Measurements from ENCODE around the gene CPA5.
A peak's percentile ranks its signal among the peaks of the same experiment; 100 is the strongest.

CPA5 gene

GRCh38 chr7:130346177-130346905, 1.7 kb downstream of the CPA5 start:
- Mint-ChIP-seq H3K9me3 (no peaks in the 10 kb centered on the region), H3K4me3 (no peak overlapping the region), H3K27ac (no peak overlapping the region), H3K27me3 (no peaks in the 10 kb centered on the region), H3K4me1 (ENCODE audit: low read depth) (peaks cover 13% of the 10 kb centered on the region), H3K36me3 (ENCODE audit: low read depth) (no peaks in the 10 kb centered on the region)

- no peaks in the 10 kb centered on the region for H3K27me3 Mint-ChIP-seq
- peaks cover 19% of the 10 kb centered on the region for H3K4me1 Mint-ChIP-seq (ENCODE audit: low read depth)
- no peaks in the 10 kb centered on the region for H3K9me3 Mint-ChIP-seq
- H3K4me3 Mint-ChIP-seq = no peak overlapping the region
- no peak overlapping the region for H3K27ac Mint-ChIP-seq
- no peaks in the 10 kb centered on the region for H3K36me3 Mint-ChIP-seq (ENCODE audit: low read depth)
Measured at GRCh38 chr7:130346941-130347340, 2.3 kb downstream of the CPA5 start.

- Mint-ChIP-seq H3K4me3 (no peak overlapping the region), H3K27ac (no peak overlapping the region), H3K27me3 (no peaks in the 10 kb centered on the region), H3K36me3 (ENCODE audit: low read depth) (no peaks in the 10 kb centered on the region), H3K9me3 (no peaks in the 10 kb centered on the region), H3K4me1 (ENCODE audit: low read depth) (peaks cover 20% of the 10 kb centered on the region)
Measured at GRCh38 chr7:130349911-130350782, 5.5 kb downstream of the CPA5 start.

- no peaks in the 10 kb centered on the region for H3K9me3 Mint-ChIP-seq
- no peak overlapping the region for H3K4me3 Mint-ChIP-seq
- H3K27ac Mint-ChIP-seq = no peak overlapping the region
- H3K27me3 Mint-ChIP-seq = no peaks in the 10 kb centered on the region
- no peaks in the 10 kb centered on the region for H3K36me3 Mint-ChIP-seq (ENCODE audit: low read depth)
- peaks cover 20% of the 10 kb centered on the region for H3K4me1 Mint-ChIP-seq (ENCODE audit: low read depth)
Measured at GRCh38 chr7:130350945-130351790, 6.6 kb downstream of the CPA5 start.

GRCh38 chr7:130351791-130352090, 7.1 kb downstream of the CPA5 start:
- Mint-ChIP-seq H3K27ac (no peak overlapping the region), H3K4me3 (no peak overlapping the region), H3K9me3 (no peaks in the 10 kb centered on the region), H3K27me3 (no peaks in the 10 kb centered on the region), H3K4me1 (ENCODE audit: low read depth) (peaks cover 20% of the 10 kb centered on the region), H3K36me3 (ENCODE audit: low read depth) (no peaks in the 10 kb centered on the region)

- Mint-ChIP-seq H3K9me3 (no peaks in the 10 kb centered on the region), H3K27ac (no peak overlapping the region), H3K4me1 (ENCODE audit: low read depth) (peaks cover 20% of the 10 kb centered on the region), H3K4me3 (no peak overlapping the region), H3K36me3 (ENCODE audit: low read depth) (no peaks in the 10 kb centered on the region), H3K27me3 (no peaks in the 10 kb centered on the region)
Measured at GRCh38 chr7:130352194-130353074, 7.8 kb downstream of the CPA5 start.

GRCh38 chr7:130353196-130353595, 8.6 kb downstream of the CPA5 start:
- Mint-ChIP-seq H3K9me3 (no peaks in the 10 kb centered on the region), H3K27ac (peak overlapping the region; percentile 15), H3K36me3 (ENCODE audit: low read depth) (no peaks in the 10 kb centered on the region), H3K27me3 (no peaks in the 10 kb centered on the region), H3K4me3 (no peak overlapping the region), H3K4me1 (ENCODE audit: low read depth) (peaks cover 20% of the 10 kb centered on the region)

- Mint-ChIP-seq H3K4me3 (no peak overlapping the region), H3K36me3 (ENCODE audit: low read depth) (no peaks in the 10 kb centered on the region), H3K4me1 (ENCODE audit: low read depth) (peaks cover 8% of the 10 kb centered on the region), H3K27ac (no peak overlapping the region), H3K27me3 (no peaks in the 10 kb centered on the region), H3K9me3 (peaks cover 7% of the 10 kb centered on the region)
Measured at GRCh38 chr7:130356121-130356875, 11.7 kb downstream of the CPA5 start.

- Mint-ChIP-seq H3K4me1 (ENCODE audit: low read depth) (peaks cover under 1% of the 10 kb centered on the region), H3K36me3 (ENCODE audit: low read depth) (no peaks in the 10 kb centered on the region), H3K4me3 (no peak overlapping the region), H3K27me3 (no peaks in the 10 kb centered on the region), H3K27ac (no peak overlapping the region), H3K9me3 (peaks cover 7% of the 10 kb centered on the region)
Measured at GRCh38 chr7:130356876-130357611, 12.4 kb downstream of the CPA5 start.

GRCh38 chr7:130358471-130358870, 13.9 kb downstream of the CPA5 start:
- Mint-ChIP-seq H3K9me3 (peaks cover 7% of the 10 kb centered on the region), H3K4me3 (no peak overlapping the region), H3K4me1 (ENCODE audit: low read depth) (peaks cover 4% of the 10 kb centered on the region), H3K36me3 (ENCODE audit: low read depth) (no peaks in the 10 kb centered on the region), H3K27me3 (no peaks in the 10 kb centered on the region), H3K27ac (no peak overlapping the region)

- no peak overlapping the region for H3K27ac Mint-ChIP-seq
- H3K9me3 Mint-ChIP-seq = peaks cover 7% of the 10 kb centered on the region
- H3K4me1 Mint-ChIP-seq (ENCODE audit: low read depth) = peaks cover 8% of the 10 kb centered on the region
- no peaks in the 10 kb centered on the region for H3K27me3 Mint-ChIP-seq
- no peak overlapping the region for H3K4me3 Mint-ChIP-seq
- no peaks in the 10 kb centered on the region for H3K36me3 Mint-ChIP-seq (ENCODE audit: low read depth)
Measured at GRCh38 chr7:130359276-130359857, 14.8 kb downstream of the CPA5 start.

GRCh38 chr7:130360518-130360917, 15.9 kb downstream of the CPA5 start:
- Mint-ChIP-seq H3K36me3 (ENCODE audit: low read depth) (no peaks in the 10 kb centered on the region), H3K27me3 (no peaks in the 10 kb centered on the region), H3K27ac (no peak overlapping the region), H3K9me3 (peaks cover 7% of the 10 kb centered on the region), H3K4me3 (no peak overlapping the region), H3K4me1 (ENCODE audit: low read depth) (peaks cover 8% of the 10 kb centered on the region)

- H3K4me3 Mint-ChIP-seq = no peak overlapping the region
- H3K4me1 Mint-ChIP-seq (ENCODE audit: low read depth) = peaks cover 8% of the 10 kb centered on the region
- H3K9me3 Mint-ChIP-seq = peaks cover 7% of the 10 kb centered on the region
- no peaks in the 10 kb centered on the region for H3K27me3 Mint-ChIP-seq
- H3K36me3 Mint-ChIP-seq (ENCODE audit: low read depth) = no peaks in the 10 kb centered on the region
- no peak overlapping the region for H3K27ac Mint-ChIP-seq
Measured at GRCh38 chr7:130361681-130362080, 17.1 kb downstream of the CPA5 start.
